Activated CD4-positive, alpha-beta T cell treated with anti-CD3 and anti-CD28 coated beads, Interleukin-2, amount 50 U/mL, for 4 hours (primary cell): ENCODE measurements around the gene CFAP300.

ENCODE experiments used
- DNase-seq, 2 experiments: peaks; one replicate each; pipeline ENCODE4 v3.0.0-alpha.2; 2020

The CFAP300 gene

DNA sequence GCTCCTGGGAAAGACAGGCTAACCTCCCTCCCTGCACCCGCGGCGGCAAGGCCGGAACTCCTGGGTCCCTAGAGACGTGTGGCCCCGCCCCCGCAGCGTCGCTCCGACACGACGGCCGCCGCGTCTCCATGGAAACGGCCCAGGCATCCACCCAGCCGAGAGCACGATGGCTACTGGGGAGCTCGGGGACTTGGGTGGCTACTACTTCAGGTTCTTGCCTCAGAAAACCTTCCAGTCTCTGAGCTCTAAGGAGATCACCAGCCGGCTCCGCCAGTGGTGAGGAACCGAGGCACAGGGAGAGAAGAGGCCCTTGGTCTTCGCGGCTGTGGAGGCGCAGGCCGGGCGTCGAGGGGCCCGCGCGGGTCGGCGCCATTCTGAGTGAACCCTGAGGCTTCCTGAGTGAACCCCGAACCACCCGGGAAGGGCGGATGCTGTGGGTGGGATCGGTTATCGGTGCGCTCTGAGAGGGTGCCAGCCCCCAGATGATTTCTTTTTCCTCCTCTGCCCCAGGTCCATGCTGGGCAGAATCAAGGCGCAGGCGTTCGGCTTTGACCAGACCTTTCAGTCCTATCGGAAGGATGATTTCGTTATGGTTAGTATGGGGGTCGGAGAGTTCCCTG lies at the start of gene CFAP300:
Gene CFAP300, plus strand, starts transcription at position 133 of the 620 bp plus-strand sequence. Its CDS starts 34 bp downstream, at position 167.
- DNase-seq: peak; percentile 12 to 13

GRCh38 chr11:102001657-102002338 lies 45.4 kb upstream of the CFAP300 start:
- DNase-seq: no peak

DNA sequence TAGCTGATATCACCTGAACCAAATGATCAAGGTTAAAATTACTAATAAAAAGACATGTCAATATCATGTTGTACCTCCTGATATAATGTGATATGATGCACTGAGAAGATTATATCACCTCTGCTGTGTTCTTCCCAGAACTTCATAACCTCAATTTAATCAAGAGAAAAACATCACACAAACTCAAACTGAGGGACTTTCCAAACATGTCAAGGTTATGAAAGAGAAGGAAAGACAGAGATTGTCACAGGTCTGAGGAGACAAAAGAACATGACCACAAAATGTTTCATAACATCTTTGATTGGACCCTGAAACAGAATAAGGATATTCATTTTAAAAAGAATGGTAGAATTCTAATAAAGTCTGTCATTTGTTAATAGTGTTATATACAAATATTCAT lies 43.0 kb upstream of the CFAP300 start:
- no peak for DNase-seq

GRCh38 chr11:102005306-102005705 lies 41.9 kb upstream of the CFAP300 start:
- no peak for DNase-seq

DNA sequence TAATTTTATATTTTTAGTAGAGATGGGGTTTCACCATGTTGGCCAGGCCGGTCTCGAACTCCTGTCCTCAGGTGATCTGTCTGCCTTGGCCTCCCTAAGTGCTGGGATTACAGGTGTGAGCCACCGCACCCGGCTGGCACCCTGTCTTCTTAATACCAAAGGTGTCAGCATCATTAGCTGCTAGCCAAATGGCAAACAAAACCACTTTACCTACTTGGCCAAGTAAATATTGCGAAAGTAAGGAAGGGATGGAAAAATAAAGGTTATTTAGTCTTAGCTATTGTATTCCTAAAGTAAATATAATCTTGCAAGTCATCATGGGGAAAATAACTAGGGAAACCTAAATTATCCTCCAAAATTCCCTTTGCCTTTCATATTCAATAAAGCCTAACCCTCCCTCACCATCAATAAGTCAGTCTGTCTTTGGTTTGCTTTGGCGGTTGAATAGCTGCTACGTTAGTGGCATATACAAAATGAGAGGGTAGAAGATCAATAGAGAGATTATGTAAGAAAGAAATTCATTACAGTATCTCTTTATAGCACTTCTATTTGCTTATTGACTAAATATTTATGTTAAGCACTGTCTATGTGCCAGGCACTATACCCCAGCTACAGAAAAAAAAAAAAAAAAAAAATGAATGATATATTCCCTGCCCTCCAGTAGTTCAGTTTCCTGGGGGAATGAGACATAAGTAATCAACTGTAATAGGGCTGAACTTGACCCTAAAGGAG lies 40.2 kb upstream of the CFAP300 start:
- DNase-seq: no peak

DNA sequence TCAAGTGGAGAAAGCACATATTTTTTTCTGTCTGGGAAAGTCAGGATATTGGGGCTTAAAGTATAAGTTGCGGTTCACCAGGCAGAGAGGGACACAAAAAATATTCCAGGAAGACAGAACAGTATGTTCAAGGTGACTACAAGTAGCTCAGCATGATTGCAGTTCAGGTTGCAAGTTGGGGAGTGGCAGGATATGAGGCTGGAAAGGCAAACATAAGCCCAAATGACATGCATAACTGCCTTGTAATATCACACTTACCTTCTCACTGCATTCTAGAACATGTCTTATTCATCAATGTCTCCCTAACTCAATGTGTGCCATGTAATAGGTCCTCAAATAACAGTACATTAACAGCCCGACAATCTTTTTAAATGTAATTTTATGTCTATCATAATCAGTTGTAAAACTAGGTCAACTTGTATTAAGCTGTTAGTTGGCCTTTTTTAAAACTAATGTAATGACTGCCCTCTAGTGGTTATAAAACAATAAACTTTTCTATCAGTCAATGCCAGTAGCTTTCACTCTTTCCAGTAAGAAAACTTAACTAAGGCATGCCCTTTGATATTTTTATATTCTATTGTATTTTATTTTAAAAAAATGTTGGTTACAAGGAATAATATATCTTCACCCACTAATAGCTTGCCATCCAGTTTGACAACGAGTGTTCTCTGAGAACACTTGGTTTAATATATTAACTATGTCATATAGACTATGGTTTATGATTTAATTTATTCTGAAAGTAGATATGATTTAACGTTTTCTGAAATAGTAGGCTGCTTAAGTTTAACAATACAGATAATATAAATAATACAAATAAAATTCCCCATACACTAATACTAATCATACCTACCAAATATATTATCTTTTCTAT lies 39.4 kb upstream of the CFAP300 start:
- no peak for DNase-seq

DNA sequence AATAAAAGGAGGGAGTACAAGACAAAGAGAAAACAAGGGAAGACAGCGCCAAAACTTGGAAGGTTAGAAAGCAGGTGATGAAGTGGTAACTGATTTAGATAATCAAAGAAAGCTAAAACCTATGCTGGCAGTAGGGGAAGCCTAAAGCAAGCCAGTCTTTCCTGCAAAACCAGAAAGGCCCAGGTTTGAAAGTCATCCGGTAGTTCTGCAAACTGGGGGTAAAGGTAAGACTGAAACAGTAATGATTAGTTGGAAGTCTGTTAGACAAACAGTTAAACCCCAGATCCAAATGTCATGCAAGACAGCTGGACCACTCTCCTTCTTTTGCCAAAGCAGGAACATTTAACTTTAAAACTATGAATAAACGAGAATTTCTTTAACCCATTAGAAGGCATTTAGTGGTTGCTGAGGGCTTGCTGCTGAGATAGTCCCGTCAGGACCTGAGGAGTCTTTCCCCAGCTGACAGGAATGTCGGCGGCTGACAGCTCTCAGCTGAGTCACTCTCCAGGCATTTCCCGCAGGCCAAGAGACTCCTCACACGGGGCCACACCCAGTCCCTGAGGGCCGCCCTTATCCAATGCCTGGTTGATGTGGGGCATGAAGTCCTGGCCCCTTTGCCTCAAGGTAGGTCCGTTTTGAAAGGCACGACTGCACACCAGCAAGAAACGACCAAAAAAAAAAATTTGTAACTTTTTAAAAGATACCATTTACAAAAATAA lies 36.3 kb upstream of the CFAP300 start:
- no peak for DNase-seq

- no peak for DNase-seq
Observed at GRCh38 chr11:102012946-102013345, 34.3 kb upstream of the CFAP300 start.

DNA sequence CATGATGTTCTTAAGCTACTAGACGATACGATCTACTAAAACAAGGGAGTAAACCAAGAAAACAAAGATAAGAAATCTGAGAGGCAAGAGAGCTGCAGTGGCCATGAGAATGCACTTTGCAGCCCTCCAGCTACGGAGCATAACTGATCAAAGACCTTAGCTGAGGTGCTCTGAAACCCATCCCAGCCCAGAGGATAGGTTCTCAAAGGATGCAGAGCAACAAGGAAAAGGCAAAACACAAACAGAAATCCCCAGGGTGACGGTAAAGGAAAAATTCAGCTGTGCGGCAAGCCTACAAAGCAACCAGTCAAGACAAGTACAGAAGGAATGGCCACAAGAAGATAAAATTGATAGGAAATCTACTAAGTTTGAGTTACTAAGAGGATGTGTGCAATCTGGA lies 32.5 kb upstream of the CFAP300 start:
- DNase-seq: no peak

DNA sequence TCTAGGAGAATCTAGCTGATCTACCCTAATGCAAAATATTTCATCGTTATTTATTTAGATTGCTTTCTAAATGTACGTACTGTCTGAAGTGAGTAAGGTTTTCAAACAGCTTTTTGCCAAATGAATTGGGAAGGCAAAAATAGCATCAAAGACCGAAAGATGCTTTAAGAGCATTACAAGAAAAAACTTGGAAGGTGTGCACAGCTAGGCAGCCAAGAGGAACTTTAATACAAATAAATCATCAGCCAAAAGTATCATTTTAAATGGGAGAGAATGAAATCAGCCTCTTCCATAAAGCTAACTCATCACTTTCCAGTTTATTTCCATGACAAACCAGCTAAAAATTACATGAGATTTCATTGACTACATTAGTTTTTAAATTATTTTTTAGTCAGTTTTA lies 30.2 kb upstream of the CFAP300 start:
- no peak for DNase-seq

GRCh38 chr11:102026217-102026616 lies 21.0 kb upstream of the CFAP300 start:
- no peak for DNase-seq

DNA sequence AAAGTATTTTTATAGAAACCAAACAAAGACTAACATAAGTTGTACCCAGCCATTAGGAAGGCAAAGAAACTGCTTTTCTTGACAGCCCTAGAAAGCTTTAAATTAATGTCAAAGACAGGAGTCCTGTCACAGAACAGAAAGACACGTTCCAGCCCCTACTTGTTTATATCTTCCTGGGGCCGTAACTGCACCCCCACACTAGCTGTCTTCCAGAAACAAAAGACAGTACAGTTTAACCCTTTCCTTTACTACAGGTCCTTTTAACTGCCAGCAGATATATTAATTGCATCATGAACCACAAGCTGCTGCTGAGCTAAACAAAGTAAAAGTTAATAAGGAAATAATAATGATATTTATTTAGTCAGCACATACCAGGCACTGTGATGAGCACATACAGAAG lies 20.3 kb upstream of the CFAP300 start:
- no peak for DNase-seq

- no peak for DNase-seq
Observed at GRCh38 chr11:102036757-102037156, 10.5 kb upstream of the CFAP300 start.

GRCh38 chr11:102046841-102047240 lies 396 bp upstream of the CFAP300 start:
- no peak for DNase-seq

- DNase-seq: no peak
Observed at GRCh38 chr11:102050927-102051575, 3.8 kb downstream of the CFAP300 start.

GRCh38 chr11:102061276-102061675 lies 14.0 kb downstream of the CFAP300 start:
- no peak for DNase-seq

- DNase-seq: no peak
Observed at GRCh38 chr11:102062106-102062505, 14.9 kb downstream of the CFAP300 start.

DNA sequence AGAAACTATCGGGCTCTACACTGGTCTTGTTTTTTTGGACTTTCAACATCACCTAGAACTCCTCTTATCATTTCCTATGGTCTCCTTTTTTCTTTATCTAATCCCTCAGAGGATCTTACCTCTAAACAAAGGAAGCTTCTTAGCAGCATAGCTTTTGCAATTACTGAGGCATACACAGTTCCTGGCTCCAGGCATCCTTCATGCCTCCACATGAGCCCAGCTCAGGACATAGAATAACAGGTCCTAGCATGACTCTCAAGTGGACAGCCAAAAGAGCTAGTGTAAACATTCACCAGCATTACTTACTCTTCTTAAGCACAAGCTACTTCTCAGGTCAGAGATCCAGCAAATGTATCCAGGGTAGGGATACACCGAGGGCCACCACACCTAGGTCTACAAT lies 17.1 kb downstream of the CFAP300 start:
- DNase-seq: no peak

GRCh38 chr11:102070766-102071165 lies 23.5 kb downstream of the CFAP300 start:
- DNase-seq: no peak

- no peak for DNase-seq
Observed at GRCh38 chr11:102071497-102072472, 24.5 kb downstream of the CFAP300 start.

GRCh38 chr11:102073253-102073652 lies 26.0 kb downstream of the CFAP300 start:
- no peak for DNase-seq
